GM21381 (cell line): ENCODE results near the gene ENOX1.

Experiments
- ATAC-seq: cut with Tn5 transposase; IDR thresholded peaks from one replicate; pipeline ENCODE4 v1.9.1; 2021; ENCODE audit warnings: mild to moderate bottlenecking, moderate library complexity; ENCODE audit not compliant: unreplicated experiment

The ENOX1 gene

DNA sequence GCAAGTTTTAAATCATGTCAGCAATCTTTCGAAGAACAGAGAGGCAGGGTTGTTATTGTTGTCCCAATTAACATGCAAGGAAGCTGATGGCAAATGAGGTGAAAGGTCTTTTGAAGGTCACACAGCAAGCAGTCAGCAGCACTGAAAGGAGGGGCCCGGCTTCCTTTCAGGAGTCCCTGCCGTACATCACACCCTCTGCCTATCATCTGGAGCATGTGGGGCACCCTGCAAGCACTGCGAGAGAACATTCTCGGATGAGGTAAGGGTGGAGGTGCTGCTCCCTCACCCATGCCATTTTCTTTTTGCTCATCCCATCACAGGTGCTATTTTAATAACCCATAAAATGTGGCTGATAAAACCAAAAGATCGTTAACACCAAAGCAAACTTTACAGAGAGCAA, 111.2 kb downstream of the ENOX1 start:
- no peak for ATAC-seq

DNA sequence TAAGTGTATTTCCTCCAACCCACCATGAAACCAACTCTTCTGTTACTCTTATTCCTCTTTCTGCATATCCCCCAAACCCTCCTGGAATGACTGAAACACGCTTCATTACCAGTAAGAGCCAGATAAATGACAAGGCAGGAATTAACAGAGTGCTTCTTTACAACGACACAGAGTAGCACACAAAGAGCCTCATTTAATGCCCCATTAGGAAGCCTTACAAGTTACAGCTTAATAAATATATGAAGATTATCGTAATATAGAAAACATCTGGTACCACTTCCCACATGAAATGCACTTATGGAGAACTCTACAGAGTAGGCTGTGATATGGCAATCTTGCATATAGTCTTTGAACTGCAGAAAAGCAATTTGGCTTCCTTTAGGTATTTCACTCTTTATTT, 116.8 kb downstream of the ENOX1 start:
- ATAC-seq: no peak

DNA sequence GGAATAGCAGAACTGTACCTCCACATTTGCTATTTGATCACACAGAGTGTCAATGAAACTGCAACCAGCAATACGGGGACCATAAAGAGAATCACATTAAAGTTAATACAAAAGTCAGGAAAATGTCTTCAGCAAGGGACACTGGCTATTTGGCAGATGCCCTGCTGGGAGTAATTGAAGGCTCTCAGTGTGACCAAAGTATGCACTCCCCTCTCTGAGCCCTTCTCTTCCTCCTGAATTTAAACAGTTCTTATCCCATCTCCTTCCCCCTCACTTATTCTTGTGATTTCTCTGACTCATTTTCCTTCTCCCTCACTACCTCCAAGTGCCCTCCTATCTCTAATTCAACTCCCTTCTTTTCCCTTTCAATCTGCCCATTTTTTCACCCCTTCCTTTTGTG, 117.7 kb downstream of the ENOX1 start:
- ATAC-seq: no peak

DNA sequence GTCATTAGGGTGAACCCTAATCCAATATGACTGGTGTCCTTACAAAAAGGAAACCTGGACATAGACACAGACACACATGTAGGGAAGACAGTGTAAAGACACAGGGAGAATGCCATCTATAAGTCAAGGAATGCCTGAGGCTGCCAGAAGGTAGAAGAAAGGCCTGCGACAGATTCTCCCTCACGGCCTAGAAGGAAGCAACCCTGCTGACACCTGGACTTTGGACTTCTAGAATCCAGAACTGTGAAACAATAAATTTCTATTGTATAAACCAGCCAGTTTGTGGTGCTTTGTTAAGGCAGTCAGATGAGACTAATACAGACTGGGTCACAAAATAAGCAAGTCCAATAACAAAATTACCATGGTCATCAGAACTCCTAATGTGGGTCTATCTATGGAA, 120.4 kb downstream of the ENOX1 start:
- ATAC-seq: no peak

DNA sequence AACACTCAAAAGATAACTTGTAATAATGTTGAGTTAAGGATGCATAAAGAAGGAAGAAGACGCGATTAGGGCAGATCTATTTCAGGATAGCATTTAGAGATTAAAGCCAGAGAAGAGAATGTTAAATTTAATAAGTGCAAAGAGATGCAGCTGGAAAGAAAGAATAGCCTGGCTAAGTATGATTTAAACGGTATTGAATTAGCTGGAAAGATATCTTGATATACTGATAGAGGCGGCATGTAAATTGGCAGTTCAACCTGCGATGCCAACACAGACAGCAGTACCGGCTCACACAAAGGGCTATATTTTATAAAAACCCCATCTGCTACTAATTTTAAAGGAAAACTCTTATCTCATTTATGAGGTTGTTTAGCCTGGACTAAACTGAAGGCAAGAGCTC, 121.4 kb downstream of the ENOX1 start:
- no peak for ATAC-seq

DNA sequence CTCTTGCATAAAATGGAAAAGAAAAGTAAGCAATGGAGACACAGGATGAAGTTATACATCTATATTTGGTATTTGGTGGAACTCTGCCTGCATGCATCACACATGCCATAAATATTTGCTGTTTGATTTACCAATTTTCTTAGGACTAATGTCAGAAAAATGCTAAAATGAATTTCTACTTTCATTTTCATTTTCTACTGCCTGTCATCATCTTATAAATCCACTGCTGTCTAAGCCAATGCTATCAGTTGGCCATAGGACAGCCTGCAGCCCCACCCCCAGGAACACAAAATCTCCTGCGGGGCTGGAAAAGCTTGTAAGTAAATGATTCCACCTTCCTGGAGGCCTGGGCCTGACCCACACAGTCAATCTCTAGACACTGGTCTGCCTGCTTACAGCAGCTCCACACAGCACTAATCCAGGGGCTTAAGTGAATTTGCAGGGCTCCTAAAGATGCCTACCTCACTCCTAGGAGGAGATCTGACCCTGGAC, 122.0 kb downstream of the ENOX1 start:
- no peak for ATAC-seq

DNA sequence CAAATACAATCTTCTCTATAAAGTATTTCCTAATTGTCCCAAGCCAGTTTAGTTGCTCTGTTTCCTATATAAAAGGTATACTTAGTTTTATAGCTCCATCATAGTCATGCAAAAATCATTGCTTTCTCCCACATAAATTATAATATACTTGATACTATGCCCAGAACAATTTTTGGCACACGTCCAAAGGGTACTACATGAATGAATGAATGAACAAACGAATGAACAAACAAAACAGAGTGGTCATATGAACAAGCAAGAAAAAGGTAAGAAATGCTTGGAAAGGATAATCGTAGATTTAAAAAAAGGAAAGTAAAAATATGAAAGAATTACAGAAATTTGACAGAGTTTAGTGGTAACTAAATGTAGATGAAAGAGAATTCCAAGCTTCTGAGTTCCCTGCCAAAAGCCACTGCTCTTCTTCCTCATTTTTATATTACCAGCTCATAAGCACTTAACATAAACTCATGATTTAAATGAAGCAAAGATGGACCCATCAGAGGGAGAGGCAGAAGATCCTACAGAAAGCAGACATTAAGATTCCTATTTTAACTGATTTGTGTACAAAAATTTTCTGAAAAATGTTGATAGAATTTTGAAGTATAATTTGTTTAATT, 123.2 kb downstream of the ENOX1 start:
- ATAC-seq: no peak

DNA sequence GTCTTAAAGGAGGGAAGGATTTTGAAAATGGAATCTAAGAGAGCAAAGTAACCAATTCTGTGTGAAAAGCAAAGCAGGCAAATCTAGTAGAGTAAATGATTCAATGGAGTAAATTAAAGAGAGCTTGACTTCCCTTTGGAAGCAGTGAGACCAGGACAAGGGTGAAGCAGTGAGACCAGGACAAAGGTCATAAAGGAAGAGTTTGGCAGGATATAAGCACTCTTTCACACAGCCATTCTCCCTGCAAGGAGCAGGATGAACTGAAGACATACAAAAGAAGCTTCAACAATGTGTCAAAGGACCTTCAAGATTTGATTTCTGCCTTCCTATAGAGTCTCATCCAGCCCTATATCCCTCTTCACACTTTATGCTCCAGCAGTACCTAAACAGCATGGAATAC, 123.8 kb downstream of the ENOX1 start:
- no peak for ATAC-seq

DNA sequence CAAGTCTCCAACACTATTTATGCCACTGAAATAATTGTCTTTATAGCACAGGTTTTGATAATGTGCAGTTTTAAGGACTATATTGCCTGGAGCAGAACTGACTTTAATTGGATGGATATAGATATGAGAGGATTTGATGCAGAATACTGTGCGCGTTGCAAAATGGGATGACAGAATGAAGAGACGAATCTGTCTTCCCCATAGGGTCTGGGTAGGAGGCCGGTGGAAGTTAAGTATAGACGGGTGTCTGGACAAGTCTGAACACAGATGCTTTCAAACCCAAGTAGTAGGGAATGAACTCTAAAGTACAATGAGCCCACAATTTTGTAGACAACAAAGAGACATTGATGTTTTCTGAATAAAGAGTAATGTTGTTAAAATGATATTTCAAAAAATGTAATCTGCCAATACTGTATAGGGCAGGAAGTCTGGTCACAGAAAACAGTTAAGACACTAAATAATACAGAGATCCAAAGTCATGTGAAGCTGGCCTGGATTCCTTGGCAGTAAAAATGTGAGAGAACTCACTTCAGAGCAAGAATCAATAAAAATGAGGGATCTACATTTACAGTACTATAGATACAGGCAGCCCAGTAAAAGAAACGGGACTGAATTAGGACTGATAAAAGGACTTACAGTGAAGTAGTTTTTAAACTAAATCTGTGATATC, 125.5 kb downstream of the ENOX1 start:
- ATAC-seq: no peak

DNA sequence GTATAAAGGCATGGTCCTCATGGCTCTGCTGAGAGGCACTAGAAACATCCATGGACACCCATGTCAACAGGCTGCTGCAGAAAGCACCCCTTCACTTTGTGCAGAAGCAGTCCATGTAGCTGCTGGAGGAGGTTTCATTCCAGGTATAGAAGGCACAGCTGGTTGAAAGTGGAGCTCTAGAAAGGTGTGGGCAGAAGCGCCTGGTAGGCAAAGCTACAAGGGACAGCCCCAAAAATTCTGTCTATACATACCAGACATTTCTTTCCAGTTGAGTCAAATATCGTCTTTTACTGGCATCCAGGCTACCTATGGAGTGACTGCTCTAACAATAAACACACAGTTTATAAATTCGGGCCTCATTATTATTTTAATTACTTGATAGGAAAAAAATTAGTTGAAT, 129.3 kb downstream of the ENOX1 start:
- no peak for ATAC-seq

DNA sequence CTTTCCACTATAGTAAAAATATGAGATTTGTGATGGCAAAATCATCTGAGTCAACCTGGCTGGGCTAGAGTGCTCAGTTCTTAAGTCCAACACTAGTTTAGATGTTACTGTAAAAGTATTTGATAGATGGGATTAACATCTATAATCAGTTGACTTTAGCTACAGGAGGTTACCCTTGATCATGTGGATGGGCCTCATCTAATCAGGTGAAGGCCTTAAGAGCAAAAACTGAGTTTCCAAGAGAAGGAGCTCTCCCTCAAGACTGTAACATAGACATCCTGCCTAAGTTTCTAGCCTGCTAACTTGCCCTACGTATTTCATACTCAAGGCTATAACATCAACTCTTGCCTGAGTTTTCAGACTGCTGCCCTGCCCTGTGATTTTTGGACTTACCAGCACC, 132.8 kb downstream of the ENOX1 start:
- ATAC-seq: no peak

DNA sequence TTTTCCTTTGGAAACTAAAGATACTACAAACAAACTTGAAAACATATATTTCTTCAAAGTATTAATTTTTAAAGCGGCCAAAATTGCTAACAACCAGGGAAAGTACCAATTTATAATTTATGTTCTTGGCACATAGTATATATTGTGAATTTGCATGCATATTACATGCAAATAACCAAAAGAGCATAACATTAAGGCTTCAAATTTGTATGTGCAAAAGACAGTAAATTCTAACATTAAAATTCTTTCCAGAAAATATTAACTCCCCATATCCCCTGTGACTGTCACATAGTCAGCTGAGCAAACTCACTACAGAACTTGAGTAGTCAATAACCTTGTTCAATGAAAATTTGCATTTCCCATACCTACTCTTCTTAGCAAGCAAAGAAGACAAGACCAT, 133.4 kb downstream of the ENOX1 start:
- ATAC-seq: no peak

DNA sequence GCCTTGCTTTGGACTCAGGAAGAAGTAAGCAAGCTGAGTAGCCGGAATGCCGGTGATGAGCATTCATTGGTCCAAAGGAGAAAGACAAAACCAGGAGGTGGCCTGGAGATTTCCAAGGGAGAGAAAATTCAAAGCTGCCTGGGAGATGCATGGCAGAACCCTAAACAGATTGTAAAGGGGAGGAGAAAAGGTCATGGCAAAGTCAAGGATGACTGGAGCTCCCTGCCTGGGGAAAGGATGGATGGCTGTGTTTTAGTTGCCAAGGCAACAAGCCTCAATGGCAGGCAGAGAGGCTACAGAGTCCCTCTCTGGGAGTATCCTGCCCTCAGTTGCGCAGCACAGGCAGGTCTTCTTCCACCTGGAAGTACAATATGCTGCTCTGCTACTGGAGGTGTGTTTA, 134.0 kb downstream of the ENOX1 start:
- no peak for ATAC-seq

DNA sequence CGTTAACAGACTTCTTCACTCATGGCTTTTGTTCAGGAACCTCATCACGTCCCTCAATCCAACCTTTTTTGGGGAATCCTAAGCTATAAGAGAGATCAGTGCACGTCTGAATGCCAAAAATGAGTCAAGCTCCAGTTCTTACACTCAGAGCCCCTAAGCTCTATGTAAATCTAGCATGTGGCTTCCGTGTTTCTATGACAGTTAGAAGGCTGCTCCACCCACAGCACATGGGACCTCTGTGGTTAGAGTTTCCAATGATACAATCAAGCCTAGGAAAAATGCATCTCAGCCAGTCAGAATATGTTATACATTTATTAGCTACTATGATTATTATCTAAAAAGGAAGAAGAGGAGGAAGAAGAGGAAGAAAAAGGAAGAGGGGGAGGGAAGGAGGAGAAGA, 135.9 kb downstream of the ENOX1 start:
- no peak for ATAC-seq

DNA sequence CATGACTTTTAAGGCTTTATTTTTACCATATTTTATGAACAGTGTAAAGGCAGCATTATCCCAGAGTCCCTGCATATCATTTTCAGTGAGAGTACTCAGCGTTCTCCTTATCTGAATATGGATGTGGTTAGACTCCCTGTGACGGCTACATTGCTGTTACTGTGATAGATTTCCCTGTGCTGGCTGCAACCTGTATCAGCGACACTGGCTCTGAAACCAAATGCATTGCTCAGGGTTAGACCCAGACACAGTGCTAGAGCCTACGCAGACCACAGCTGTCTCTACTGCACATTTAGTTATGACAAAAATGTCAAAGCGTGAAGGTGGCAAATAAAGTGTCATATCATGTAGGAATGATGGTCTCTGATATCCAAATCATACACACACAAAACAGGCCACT, 138.0 kb downstream of the ENOX1 start:
- ATAC-seq: no peak

DNA sequence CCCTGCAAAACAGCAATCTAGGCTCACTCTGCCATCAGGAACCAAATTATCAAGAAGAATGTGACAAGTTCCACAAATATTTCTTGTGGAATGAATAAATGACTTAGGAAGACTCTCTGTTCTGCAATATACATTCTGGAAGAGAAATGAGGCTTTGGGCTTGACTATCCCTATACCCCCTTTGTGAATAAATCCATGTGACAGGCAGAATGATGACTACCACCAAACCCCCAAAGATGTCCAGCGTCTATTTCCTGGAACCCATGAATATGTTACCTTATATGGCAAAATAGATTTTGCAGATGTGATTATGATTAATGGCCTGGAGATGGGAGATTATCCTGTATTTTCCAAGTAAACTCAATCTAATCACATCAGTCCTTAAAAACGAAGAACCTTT, 139.3 kb downstream of the ENOX1 start:
- ATAC-seq: no peak

DNA sequence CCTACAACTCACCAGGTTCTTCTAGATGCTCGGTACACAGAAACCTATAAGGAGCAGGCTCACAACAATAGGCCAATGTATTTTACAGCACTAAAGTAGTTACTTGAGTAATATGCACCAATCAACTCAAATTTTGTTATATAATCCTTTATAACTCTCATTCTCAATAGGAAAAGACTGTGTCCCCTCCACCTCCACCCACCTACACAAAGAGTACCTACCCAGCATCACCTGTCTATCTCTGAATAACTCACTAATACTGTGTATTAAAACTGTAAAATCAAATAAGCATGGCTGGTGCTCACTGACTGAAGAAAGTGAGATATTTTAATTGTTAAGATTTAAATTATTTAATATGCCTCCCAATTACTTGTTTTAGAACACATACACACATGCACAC, 146.3 kb downstream of the ENOX1 start:
- ATAC-seq: no peak

DNA sequence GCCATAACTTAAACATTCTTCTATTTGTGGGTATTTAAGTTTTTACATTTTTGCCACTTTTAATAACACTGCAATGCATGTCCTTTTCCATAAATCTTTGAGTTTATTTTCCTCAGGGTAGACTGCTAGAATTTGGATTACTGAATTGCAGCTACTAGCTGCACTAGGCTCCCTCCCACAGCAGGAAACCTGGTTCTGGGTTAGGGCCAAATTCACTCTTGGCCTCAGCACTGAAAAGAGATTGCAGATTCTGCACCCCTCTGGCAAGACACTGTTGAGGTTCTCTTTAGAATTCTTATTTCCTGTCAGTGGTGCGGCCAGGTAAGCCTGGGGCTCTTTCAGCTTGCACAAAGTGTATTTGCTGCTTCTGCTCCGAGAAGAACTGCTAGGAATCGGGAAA, 155.7 kb downstream of the ENOX1 start:
- ATAC-seq: no peak

DNA sequence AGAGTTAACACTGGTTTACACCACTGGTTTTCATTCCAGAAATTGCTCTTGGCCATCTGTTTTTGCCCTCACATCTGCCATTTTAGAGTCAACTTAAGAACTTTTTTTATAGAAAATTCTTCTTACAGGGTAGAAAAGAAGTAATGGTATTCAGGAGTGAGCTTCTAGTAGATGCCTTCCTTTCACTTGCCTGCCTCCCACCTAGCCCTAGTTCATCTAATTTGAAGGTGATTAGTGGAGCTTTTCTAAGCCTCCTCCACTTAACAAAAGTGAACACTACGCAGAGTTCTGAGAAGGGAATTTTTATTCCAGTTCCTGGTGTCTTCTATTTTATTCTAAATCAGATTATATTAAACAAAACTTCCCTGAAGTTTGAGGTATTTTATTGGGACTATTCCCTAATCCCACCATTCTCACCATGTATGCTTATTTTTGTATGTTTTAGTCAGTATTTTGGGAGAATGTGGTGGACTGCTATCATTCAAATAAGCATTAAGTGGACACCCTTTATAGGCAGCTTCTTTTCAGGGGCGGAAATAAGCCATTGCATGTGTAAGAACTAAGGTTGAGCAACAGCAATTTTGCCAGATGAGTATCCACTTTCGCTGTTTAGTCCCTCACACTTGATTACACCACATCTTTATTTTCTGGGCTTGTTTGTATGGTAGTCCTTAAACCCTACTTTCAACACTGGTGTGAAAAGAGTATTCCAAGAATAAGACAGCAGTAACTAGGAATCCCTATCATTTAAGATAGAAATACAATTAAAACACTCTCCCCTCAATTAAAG, 156.9 kb downstream of the ENOX1 start:
- ATAC-seq: no peak

DNA sequence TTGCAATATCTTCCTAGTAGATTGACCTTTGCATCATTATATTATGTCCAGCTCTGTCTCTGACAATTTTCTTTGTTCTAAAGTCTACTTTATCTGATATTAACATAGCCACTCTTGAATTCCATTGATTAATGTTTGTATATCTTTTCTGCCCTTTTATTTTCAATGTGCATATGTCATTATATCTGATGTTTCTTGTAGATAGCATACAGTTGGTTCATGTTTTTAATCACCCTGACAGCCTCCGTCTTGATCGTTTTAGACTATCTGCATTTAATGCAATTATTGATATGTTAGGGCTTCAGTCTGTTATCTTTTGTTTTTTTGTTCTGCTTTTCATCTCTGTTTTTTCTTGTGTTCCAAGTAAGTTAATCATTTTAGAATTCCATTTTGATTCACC, 159.8 kb downstream of the ENOX1 start:
- ATAC-seq: no peak

DNA sequence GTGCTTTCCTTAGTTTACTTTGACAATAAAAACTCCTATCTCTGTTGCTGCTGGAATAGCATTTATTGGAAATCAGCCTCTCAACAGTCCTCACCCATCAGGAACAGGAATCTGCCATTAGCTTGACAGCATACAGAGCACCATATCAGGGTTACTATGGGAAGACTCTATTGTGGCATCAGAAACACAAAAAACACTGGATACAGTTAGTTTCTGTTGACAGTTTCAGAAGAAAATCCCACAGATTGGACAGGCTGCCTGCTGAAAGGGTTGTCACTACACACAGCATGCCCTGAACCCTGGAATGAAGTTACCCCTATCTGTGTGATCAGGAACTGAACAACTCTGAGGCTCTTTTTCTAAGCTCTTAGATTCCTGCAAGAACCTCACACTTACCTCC, 172.7 kb downstream of the ENOX1 start:
- no peak for ATAC-seq
